AG20443 (cell line): ENCODE data around the gene PTPRG.

Experiments
- DNase-seq: peaks from one replicate; pipeline ENCODE4 v3.0.0; 2012; ENCODE audit warnings: low spot score, mixed read lengths

The PTPRG gene

GRCh38 chr3:61896251-61896650, 334.9 kb downstream of the PTPRG start:
- no peak for DNase-seq

- DNase-seq, result no peak
Measured at GRCh38 chr3:61897848-61898247, 336.5 kb downstream of the PTPRG start.

GRCh38 chr3:61899700-61900462, 338.5 kb downstream of the PTPRG start:
- no peak for DNase-seq

- no peak for DNase-seq
Measured at GRCh38 chr3:61901496-61901895, 340.1 kb downstream of the PTPRG start.

GRCh38 chr3:61901986-61902385, 340.6 kb downstream of the PTPRG start:
- no peak for DNase-seq

- no peak for DNase-seq
Measured at GRCh38 chr3:61903074-61903473, 341.7 kb downstream of the PTPRG start.

GRCh38 chr3:61903931-61904657, 342.7 kb downstream of the PTPRG start:
- DNase-seq, result peak; percentile 26

- DNase-seq, result no peak
Measured at GRCh38 chr3:61907210-61907795, 345.9 kb downstream of the PTPRG start.

GRCh38 chr3:61908382-61908781, 347.0 kb downstream of the PTPRG start:
- peak; percentile 41 for DNase-seq

GRCh38 chr3:61910732-61911131, 349.4 kb downstream of the PTPRG start:
- DNase-seq, result no peak

- DNase-seq, result no peak
Measured at GRCh38 chr3:61912158-61912557, 350.8 kb downstream of the PTPRG start.

GRCh38 chr3:61913701-61914100, 352.3 kb downstream of the PTPRG start:
- DNase-seq, result no peak

GRCh38 chr3:61914276-61914675, 352.9 kb downstream of the PTPRG start:
- peak; percentile 58 for DNase-seq

- DNase-seq, result no peak
Measured at GRCh38 chr3:61915296-61915695, 353.9 kb downstream of the PTPRG start.

- no peak for DNase-seq
Measured at GRCh38 chr3:61919371-61919770, 358.0 kb downstream of the PTPRG start.

GRCh38 chr3:61922118-61922517, 360.7 kb downstream of the PTPRG start:
- no peak for DNase-seq

GRCh38 chr3:61924090-61924735, 362.8 kb downstream of the PTPRG start:
- DNase-seq, result no peak

- no peak for DNase-seq
Measured at GRCh38 chr3:61924991-61925390, 363.6 kb downstream of the PTPRG start.

- no peak for DNase-seq
Measured at GRCh38 chr3:61925721-61926120, 364.4 kb downstream of the PTPRG start.

- DNase-seq, result peak; percentile 45
Measured at GRCh38 chr3:61926923-61927322, 365.6 kb downstream of the PTPRG start.

GRCh38 chr3:61927332-61927731, 366.0 kb downstream of the PTPRG start:
- DNase-seq, result peak; percentile 85

- DNase-seq, result peak; percentile 18
Measured at GRCh38 chr3:61928039-61928438, 366.7 kb downstream of the PTPRG start.
